Gastroesophageal sphincter (tissue), 3 donors: ENCODE measurements around the gene TMEM79.

Experiments used
- EP300 ChIP-seq: sonication (generic); formaldehyde crosslinking; IDR thresholded peaks from one replicate; pipeline ENCODE4 v1.6.1; 2017; ENCODE audit warnings: antibody characterized with exemption, mild to moderate bottlenecking
- POLR2A ChIP-seq, 2 donors: fragments of 450-650 bp; IDR thresholded peaks; one replicate each; pipeline ENCODE4 v1.6.1; 2017; ENCODE audit warnings: antibody characterized with exemption in 2 of 2, mild to moderate bottlenecking in 2 of 2, moderate library complexity in 1 of 2
- POLR2AphosphoS5 ChIP-seq: sonication (generic); formaldehyde crosslinking; IDR thresholded peaks from one replicate; pipeline ENCODE4 v1.6.1; 2017; ENCODE audit warnings: antibody characterized with exemption
- TF ChIP-seq, protein P1 (sequence below), 4 experiments: fragments of 200-600 bp in 2 of 4; fragments of 450-650 bp in 2 of 4; sonication (generic) in 1 of 4; IDR thresholded peaks; one replicate each; pipeline ENCODE4 v1.5.1; 2017 to 2019; ENCODE audit warnings: antibody characterized with exemption in 4 of 4, mild to moderate bottlenecking in 2 of 4, moderate library complexity in 2 of 4

DNA sequence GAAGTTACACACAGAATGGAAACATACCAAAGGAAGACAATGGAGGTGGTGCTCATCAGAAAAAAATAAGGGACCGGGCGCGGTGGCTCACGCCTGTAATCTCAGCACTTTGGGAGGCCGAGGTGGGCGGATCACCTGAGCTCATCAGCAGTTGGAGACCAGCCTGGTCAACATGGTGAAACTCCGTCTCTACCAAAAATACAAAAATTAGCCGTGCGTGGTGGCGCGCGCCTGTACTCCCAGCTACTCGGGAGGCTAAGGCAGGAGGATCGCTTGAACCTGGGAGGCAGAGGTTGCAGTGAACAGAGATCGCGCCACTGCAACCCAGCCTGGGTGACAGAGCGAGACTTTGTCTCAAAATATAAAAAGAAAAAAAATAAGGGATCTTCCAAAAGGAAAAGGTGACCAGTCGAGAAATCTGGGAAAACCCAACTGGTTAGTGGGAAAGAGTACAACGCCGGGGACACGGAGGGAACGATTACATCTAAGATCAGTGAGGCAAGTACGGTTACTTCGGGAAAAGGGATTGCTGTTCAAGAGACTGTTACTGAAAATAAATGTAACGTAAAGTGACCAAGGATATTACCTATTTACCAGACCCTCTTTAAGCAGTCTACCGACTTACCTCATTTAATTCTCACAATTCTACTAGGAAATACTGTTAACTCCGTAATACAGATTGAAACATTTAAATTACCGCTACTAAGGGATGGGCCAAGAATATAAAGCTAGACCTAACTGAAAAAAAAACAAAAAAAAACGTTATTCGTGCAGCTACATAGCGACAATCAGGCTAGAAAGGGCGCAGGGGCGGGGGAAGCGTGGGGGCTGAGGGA, 53.1 kb downstream of the TMEM79 start:
- TF ChIP-seq, protein P1, sequence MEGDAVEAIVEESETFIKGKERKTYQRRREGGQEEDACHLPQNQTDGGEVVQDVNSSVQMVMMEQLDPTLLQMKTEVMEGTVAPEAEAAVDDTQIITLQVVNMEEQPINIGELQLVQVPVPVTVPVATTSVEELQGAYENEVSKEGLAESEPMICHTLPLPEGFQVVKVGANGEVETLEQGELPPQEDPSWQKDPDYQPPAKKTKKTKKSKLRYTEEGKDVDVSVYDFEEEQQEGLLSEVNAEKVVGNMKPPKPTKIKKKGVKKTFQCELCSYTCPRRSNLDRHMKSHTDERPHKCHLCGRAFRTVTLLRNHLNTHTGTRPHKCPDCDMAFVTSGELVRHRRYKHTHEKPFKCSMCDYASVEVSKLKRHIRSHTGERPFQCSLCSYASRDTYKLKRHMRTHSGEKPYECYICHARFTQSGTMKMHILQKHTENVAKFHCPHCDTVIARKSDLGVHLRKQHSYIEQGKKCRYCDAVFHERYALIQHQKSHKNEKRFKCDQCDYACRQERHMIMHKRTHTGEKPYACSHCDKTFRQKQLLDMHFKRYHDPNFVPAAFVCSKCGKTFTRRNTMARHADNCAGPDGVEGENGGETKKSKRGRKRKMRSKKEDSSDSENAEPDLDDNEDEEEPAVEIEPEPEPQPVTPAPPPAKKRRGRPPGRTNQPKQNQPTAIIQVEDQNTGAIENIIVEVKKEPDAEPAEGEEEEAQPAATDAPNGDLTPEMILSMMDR (IDR thresholded peaks at IDR 0.05): no peak
- no peak for TF ChIP-seq POLR2A (IDR thresholded peaks at IDR 0.05)
- no peak for TF ChIP-seq POLR2AphosphoS5
- no peak for TF ChIP-seq EP300
